WTC11 (cell line): ENCODE data around the gene ELOVL6.

ENCODE experiments used
- CTCF ChIP-seq: fragments of 200-600 bp; IDR thresholded peaks from 2 replicates; pipeline ENCODE4 v1.8.0; 2022; ENCODE audit warnings: antibody characterized with exemption
- ESRRA ChIP-seq: sonication (generic); formaldehyde crosslinking; IDR thresholded peaks from 2 replicates; pipeline ENCODE4 v1.8.1; 2022; ENCODE audit warnings: mild to moderate bottlenecking, missing genetic modification reagents, borderline replicate concordance
- FOXJ3 ChIP-seq: sonication (generic); formaldehyde crosslinking; IDR thresholded peaks from 2 replicates; pipeline ENCODE4 v1.9.0; 2021; ENCODE audit warnings: missing genetic modification reagents, mild to moderate bottlenecking, borderline replicate concordance
- IRF2 ChIP-seq: sonication (generic); formaldehyde crosslinking; IDR thresholded peaks from 2 replicates; pipeline ENCODE4 v1.8.0; 2022; ENCODE audit warnings: low read depth, missing genetic modification reagents, borderline replicate concordance
- MAX ChIP-seq: sonication (generic); formaldehyde crosslinking; IDR thresholded peaks from 2 replicates; pipeline ENCODE4 v1.8.0; 2022; ENCODE audit warnings: mild to moderate bottlenecking, missing genetic modification reagents
- OVOL2 ChIP-seq: fragments of 250-450 bp; sonication (Bioruptor Pico); IDR thresholded peaks from 2 replicates; pipeline ENCODE4 v1.9.0; 2021; ENCODE audit warnings: mild to moderate bottlenecking, borderline replicate concordance
- SMAD3 ChIP-seq: sonication (generic); formaldehyde crosslinking; IDR thresholded peaks from 2 replicates; pipeline ENCODE4 v1.8.0; 2022; ENCODE audit warnings: missing genetic modification reagents, mild to moderate bottlenecking, borderline replicate concordance
- SP1 ChIP-seq: sonication (generic); formaldehyde crosslinking; conservative IDR thresholded peaks from 2 replicates; pipeline ENCODE4 v1.8.1; 2022; ENCODE audit warnings: missing genetic modification reagents
- TEAD4 ChIP-seq: sonication (generic); formaldehyde crosslinking; IDR thresholded peaks from 2 replicates; pipeline ENCODE4 v1.8.0; 2022; ENCODE audit warnings: mild to moderate bottlenecking, missing genetic modification reagents
- ZBTB43 ChIP-seq: sonication (generic); formaldehyde crosslinking; IDR thresholded peaks from 2 replicates; pipeline ENCODE4 v1.8.1; 2023; ENCODE audit warnings: mild to moderate bottlenecking, missing genetic modification reagents
- ZNF219 ChIP-seq: sonication (generic); formaldehyde crosslinking; IDR thresholded peaks from 2 replicates; pipeline ENCODE4 v1.8.0; 2023; ENCODE audit warnings: missing genetic modification reagents, mild to moderate bottlenecking, borderline replicate concordance
- ZNF263 ChIP-seq: sonication (generic); formaldehyde crosslinking; IDR thresholded peaks from 2 replicates; pipeline ENCODE4 v1.8.1; 2022; ENCODE audit warnings: low read depth, mild to moderate bottlenecking, moderate library complexity, missing genetic modification reagents
- ZNF423 ChIP-seq: fragments of 250-450 bp; sonication (Bioruptor Pico); IDR thresholded peaks from 2 replicates; pipeline ENCODE4 v2.1.2; 2022; ENCODE audit warnings: mild to moderate bottlenecking, moderate library complexity

DNA sequence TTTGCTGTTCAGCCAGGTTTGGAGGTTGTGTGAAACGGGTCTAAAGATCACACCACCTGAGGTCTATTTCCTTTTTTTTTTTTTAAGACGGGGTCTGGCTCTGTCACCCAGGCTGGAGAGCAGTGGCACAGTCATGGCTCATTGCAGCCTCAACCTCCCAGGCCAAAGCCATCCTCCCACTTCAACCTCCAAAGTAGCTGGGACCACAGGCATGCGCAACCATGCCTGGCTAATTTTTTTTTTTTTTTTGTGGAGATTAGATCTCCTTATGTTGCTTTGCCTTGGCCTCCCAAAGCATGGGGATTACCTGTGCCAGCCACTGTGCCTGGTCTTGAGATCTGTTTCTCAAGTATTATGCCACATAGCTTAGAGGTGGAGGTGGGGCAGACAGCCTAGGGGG is 49.2 kb upstream of the ELOVL6 start:
- TF ChIP-seq FOXJ3 (CRISPR knock-in tag): no peak
- no peak for TF ChIP-seq MAX (CRISPR knock-in tag)
- TF ChIP-seq SMAD3: no peak
- no peak for TF ChIP-seq CTCF
- TF ChIP-seq IRF2 (CRISPR knock-in tag): no peak
- no peak for TF ChIP-seq ZBTB43 (CRISPR knock-in tag)
- TF ChIP-seq ZNF263: no peak
- TF ChIP-seq ZNF423 (CRISPR knock-in tag): no peak
- no peak for TF ChIP-seq SP1
- no peak for TF ChIP-seq OVOL2 (CRISPR knock-in tag)
- no peak for TF ChIP-seq ESRRA
- TF ChIP-seq ZNF219 (CRISPR knock-in tag): no peak
- no peak for TF ChIP-seq TEAD4 (CRISPR knock-in tag)
